ENCODE results near the gene POPDC3.

Gene POPDC3

DNA sequence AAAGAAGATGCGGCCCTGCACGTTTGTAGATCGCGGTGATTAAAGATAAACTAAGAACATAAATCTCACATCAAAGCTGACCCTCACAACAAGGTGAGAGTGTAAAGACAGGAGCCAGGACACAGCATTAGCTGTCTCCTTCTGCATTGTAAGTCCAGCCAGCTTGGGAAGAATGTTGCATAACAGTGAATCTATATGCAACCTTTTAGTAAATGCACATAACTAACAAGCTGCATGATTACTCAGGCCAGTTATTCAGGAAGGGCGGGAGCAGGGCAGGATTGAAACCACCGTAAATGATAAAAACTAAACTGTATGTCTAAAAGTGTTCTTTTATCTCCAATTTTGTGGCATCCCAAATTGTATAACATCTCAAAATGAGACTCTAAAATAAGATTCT, 57.1 kb downstream of the POPDC3 start:
- in situ Hi-C loops (cut with HindIII; ENCODE audit: low pct_unique_long_range_greater_than_20kb, low sequenced_read_pairs) = no loop called here
- no peak for TF ChIP-seq JUND (IDR thresholded peaks at IDR 0.05; ENCODE audit: low read depth)
- no peak for DNase-seq (ENCODE audit: low read depth in 1 of 2, low spot score in 1 of 2)

DNA sequence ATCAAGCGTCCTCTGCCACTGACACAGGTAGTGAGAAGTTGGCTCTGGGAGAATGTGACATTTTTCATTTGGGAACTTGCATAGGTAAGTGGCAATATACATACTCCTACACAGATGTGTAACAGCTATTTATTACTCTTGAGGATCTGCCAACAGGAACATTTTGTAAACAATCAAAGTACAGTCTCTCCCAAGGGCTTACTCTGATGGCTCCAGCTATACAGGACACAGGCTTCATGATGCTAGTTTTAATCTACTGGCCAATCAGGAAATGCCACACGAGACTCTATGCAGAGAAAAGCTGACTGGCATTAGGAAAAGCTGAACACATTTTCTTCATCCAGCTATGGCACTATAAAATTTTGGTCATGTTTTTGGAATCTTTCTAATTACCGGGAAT, 57.8 kb downstream of the POPDC3 start:
- in situ Hi-C loops (cut with HindIII; ENCODE audit: low pct_unique_long_range_greater_than_20kb, low sequenced_read_pairs) = no loop called here
- TF ChIP-seq JUND (IDR thresholded peaks at IDR 0.05; ENCODE audit: low read depth) = no peak
- peak in 1 of 2 experiments; percentile 32 for DNase-seq (ENCODE audit: low read depth in 1 of 2, low spot score in 1 of 2)

DNA sequence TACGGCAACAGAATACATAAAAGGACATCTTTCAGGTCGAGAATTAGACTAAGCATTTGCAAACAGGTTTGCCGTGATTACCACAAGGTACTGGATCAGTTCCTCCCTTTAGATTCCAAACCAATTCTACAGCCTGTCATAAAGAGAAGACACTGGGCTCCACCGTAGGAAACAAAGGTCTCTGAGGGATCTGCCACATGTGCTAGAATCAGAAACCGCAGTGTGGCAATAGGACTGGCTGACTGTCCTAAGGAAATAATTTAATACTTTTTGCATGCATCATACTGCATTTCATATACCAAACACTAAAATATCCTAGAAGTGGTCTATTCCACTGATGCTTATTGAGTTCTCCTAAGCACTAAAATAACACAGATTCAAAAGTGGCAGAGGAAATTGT, 59.2 kb downstream of the POPDC3 start:
- in situ Hi-C loops (cut with HindIII; ENCODE audit: low pct_unique_long_range_greater_than_20kb, low sequenced_read_pairs) = no loop called here
- DNase-seq (ENCODE audit: low read depth in 1 of 2, low spot score in 1 of 2) = no peak
- TF ChIP-seq JUND (IDR thresholded peaks at IDR 0.05; ENCODE audit: low read depth) = no peak

DNA sequence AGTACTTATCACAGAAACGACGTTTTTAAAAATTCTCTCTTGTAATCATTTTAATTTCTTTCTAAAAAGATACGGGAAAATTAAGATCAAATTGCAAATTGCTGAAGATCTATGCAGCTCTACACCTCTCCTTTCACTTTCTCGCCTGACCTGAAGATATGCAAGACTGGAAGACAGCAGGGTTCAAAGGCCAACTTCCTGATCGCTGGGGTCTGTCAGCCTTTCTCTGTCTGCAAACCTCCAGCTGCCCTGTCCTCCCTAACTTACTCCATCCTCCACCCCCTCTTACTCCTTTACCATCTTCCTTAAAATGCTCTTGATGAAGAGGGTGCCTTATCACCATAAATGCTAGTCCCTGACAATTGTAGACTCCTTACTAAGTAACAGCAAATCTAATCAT, 63.7 kb downstream of the POPDC3 start:
- in situ Hi-C loops (cut with HindIII; ENCODE audit: low pct_unique_long_range_greater_than_20kb, low sequenced_read_pairs) = no loop called here
- DNase-seq (ENCODE audit: low read depth in 1 of 2, low spot score in 1 of 2) = no peak
- TF ChIP-seq JUND (IDR thresholded peaks at IDR 0.05; ENCODE audit: low read depth) = no peak

DNA sequence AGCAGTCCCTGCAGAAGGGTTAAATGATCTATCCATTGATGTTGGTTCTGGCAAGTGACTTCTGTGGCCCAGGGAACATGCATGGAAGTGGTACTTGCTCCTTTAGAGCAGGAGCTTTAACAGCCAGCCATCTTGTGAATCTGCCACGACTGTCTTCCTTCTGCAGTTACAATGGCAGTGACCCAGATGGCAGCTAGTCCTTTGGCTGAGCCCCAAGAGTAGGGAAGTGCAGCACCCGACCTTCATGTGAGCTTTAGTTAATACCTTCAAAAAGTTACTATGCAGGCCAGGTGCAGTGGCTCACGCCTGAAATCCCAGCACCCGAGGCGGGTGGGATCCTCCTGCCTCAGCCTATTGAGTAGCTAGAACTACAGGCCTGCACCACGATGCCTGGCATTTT, 66.4 kb downstream of the POPDC3 start:
- no peak for TF ChIP-seq JUND (IDR thresholded peaks at IDR 0.05; ENCODE audit: low read depth)
- DNase-seq (ENCODE audit: low read depth in 1 of 2, low spot score in 1 of 2) = no peak
- in situ Hi-C loops (cut with HindIII; ENCODE audit: low pct_unique_long_range_greater_than_20kb, low sequenced_read_pairs) = no loop called here

DNA sequence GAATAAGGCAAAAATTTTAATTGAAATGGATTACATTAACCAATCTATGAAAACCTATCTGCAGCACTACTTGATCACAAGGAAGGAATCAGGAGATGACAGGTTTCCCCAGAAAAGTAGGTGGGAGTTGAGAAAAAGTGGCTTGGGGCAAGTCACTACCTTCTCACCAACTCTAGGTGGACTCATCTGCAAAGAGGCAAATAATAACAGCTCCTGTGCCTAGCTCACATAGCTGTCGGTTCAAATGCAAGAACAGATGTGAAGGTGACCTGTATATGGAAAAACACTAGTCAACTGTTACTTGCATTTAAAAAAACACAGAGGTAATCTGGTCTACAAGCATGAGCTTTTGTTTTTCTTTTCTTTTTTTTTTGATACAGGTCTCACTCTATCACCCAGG, 67.2 kb downstream of the POPDC3 start:
- no peak for TF ChIP-seq JUND (IDR thresholded peaks at IDR 0.05; ENCODE audit: low read depth)
- no peak for DNase-seq (ENCODE audit: low read depth in 1 of 2, low spot score in 1 of 2)
- in situ Hi-C loops (cut with HindIII; ENCODE audit: low pct_unique_long_range_greater_than_20kb, low sequenced_read_pairs) = no loop called here

DNA sequence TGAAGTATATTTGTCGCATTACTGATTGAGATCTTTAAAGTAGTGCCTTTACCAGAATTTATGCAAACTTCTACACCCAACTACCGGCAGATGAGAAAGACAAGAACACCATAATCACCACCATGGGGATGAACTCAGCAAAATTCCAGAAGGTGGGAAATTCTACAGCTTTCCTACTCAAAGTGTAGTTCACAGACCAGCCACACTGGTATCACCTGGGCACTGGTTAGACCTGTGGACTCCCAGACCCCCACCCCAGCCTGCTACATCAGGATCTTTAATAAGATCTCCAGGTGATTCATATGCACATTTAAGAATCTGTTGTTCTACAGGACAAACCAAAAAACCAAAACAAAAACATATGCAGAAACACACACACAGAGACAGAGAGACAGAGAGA, 67.9 kb downstream of the POPDC3 start:
- no peak for TF ChIP-seq JUND (IDR thresholded peaks at IDR 0.05; ENCODE audit: low read depth)
- in situ Hi-C loops (cut with HindIII; ENCODE audit: low pct_unique_long_range_greater_than_20kb, low sequenced_read_pairs) = no loop called here
- no peak for DNase-seq (ENCODE audit: low read depth in 1 of 2, low spot score in 1 of 2)

DNA sequence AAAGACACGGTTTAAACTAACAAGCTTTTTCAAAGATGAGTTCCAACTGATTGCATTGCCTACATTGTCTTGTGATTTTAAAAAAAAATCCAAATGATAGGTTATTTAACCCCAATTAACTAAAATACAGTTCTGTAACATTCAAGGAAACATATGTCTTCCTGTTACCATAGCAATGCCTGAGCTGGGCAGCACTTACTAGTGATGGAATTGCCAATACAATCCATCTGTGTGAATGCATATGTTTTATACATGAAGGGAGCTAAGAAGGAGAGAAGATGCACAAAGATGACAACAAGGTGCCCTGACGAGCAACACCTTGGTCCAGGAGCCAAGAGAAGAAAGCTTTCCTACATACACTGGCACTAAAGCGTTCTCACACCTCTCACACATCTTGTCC, 68.7 kb downstream of the POPDC3 start:
- TF ChIP-seq JUND (IDR thresholded peaks at IDR 0.05; ENCODE audit: low read depth) = no peak
- in situ Hi-C loops (cut with HindIII; ENCODE audit: low pct_unique_long_range_greater_than_20kb, low sequenced_read_pairs) = no loop called here
- no peak for DNase-seq (ENCODE audit: low read depth in 1 of 2, low spot score in 1 of 2)

DNA sequence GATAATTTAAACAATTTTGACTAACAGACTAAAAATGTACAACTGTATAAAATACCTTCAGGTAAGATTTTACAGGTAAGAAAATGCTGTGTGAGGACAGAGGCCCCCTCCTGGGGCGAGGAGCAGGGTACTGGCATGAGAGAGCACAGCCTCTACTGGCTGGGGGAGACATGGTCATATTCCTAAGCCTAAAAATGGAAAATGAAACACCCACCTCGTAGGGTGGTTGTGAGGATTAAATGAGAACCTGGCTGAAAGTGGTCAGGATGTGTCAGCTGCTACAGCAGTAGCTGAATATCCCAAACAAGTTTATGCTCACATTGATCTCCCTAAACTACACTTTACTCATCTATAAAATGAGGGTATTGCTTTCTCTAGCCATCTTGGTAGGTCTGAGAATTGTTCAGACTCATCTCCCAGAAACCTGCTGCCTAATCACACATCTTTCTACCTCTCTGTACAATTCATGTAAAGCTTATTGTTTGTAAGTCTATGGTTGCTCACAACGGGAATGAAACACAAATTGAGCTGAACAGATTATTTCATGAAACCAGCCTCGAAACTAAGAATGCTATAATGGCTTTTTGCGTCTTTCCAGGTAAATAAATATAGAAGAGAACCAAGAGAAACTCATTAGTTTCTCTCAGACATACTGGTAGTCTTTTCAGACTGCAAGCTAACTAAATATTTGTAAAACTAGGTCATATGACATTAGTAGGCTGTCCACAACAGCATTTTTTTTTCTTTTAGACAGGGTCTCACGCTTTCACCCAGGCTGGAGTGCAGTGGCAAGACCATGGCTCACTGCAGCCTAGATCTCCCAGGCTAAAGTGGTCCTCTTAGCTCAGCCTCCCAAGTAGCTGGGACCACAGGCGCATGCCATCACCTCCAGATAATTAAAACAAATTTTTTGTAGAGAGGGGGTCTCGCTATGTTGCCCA, 69.6 kb downstream of the POPDC3 start:
- TF ChIP-seq JUND (IDR thresholded peaks at IDR 0.05; ENCODE audit: low read depth) = no peak
- no peak for DNase-seq (ENCODE audit: low read depth in 1 of 2, low spot score in 1 of 2)
- in situ Hi-C loops (cut with HindIII; ENCODE audit: low pct_unique_long_range_greater_than_20kb, low sequenced_read_pairs) = no loop called here

DNA sequence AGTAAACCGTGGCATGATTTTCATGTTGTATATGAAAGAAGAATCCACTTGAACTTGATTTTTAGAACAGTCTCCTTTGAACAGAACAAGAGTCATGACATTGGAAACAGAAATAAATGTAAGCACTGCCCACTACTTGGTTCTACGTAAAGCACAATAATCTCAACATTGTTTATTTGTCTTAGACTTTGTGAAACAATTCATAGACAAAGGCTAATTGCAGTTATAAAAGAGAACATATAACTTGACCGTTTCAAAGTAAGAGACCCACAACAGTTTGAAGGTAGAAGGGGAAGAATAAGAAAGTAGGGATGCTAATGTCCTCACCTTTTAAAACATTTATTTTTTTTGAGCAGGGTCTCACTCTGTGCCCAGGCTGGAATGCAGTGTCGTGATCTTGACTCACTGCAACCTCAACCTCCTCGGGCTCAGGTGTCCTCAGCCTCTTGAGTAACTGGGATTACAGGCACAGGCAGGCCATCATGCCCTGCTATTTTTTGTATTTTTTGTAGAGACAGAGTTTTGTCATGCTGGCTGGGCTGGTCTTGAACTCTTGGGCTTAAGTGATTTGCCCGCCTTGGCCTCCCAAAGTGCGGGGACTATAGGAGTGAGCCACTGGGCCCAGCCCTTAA, 71.1 kb downstream of the POPDC3 start:
- in situ Hi-C loops (cut with HindIII; ENCODE audit: low pct_unique_long_range_greater_than_20kb, low sequenced_read_pairs) = no loop called here
- no peak for DNase-seq (ENCODE audit: low read depth in 1 of 2, low spot score in 1 of 2)
- no peak for TF ChIP-seq JUND (IDR thresholded peaks at IDR 0.05; ENCODE audit: low read depth)

All from T47D (cell line).